ENCODE data around the gene RAPGEF4. TPM values are rescaled to one million over a fixed set of nuclear protein-coding genes. Genes with fewer than 3 reads are reported as not detected.
"Not testable (repeated sequence)": the region's sequence is repeated elsewhere in the genome, so short reads cannot be mapped to it uniquely, and the experiment has no call there.

RAPGEF4 gene
- total RNA-seq, 3 donors from 2014 or later = 1.2 to 2.8 (median 2.2) TPM

GRCh38 chr2:172791953-172792352 is 56.3 kb downstream of the RAPGEF4 start:
- DNase-seq (no peak), ATAC-seq (no peak)
- Histone ChIP-seq H3K36me3 (ENCODE audit: low read depth) (no peaks in the 10 kb centered on the region), H3K4me3 (no peak overlapping the region), H3K4me1 (ENCODE audit: low read depth) (no peaks in the 10 kb centered on the region), H3K9me3 (no peaks in the 10 kb centered on the region)
- no peak for TF ChIP-seq CTCF (IDR thresholded peaks at IDR 0.05)
- intact Hi-C loops (cut with DNase I, micrococcal nuclease) = no loop called here

GRCh38 chr2:172792711-172793110 is 57.1 kb downstream of the RAPGEF4 start:
- no peak for DNase-seq

GRCh38 chr2:172803308-172803707 is 67.7 kb downstream of the RAPGEF4 start:
- not testable (repeated sequence) for H3K4me1 ChIP-seq (ENCODE audit: low read depth)
- intact Hi-C loops (cut with DNase I, micrococcal nuclease) = loop anchor here (10.0 kb wide), 1 partner anchor 131 kb away; no protein-coding TSS in a partner anchor

More at GRCh38 chr2:172792711-172793110, 57.1 kb downstream of the RAPGEF4 start:
- intact Hi-C loops (cut with DNase I, micrococcal nuclease) = no loop called here
- no peak for TF ChIP-seq CTCF (IDR thresholded peaks at IDR 0.05)
- Histone ChIP-seq H3K4me1 (ENCODE audit: low read depth) (no peaks in the 10 kb centered on the region), H3K36me3 (ENCODE audit: low read depth) (no peaks in the 10 kb centered on the region), H3K9me3 (no peaks in the 10 kb centered on the region), H3K4me3 (no peak overlapping the region)
- no peak for ATAC-seq

DNA sequence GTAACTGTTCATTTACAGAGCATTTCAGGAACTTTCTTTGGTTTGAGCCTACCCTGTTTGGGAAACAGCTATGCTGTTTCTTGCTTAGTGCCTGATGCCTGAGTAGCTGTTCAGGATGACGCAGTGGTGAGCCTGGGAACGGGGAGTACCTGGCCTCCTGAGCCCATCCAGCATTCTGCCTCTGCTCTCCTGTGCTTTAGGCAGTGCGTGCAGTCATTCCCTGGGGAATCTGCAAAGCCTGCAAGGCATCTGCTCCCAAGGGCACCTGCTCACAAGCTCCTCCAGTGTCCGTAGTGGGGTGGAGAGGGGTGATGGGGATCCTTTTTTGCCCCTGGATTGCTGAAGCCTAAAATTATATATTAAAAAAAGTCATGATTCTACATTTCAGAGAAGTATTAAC is 68.8 kb downstream of the RAPGEF4 start:
- Histone ChIP-seq H3K36me3 (ENCODE audit: low read depth) (no peaks in the 10 kb centered on the region), H3K9me3 (peaks cover 10% of the 10 kb centered on the region), H3K4me1 (ENCODE audit: low read depth) (peaks cover 3% of the 10 kb centered on the region), H3K4me3 (no peak overlapping the region)
- no peak for TF ChIP-seq CTCF (IDR thresholded peaks at IDR 0.05)
- ATAC-seq (no peak), DNase-seq (no peak)
- intact Hi-C loops (cut with DNase I, micrococcal nuclease) = loop anchor here (10.0 kb wide), 1 partner anchor 130 kb away; no protein-coding TSS in a partner anchor

More at GRCh38 chr2:172803308-172803707, 67.7 kb downstream of the RAPGEF4 start:
- H3K36me3 ChIP-seq (ENCODE audit: low read depth); H3K9me3 ChIP-seq; DNase-seq; ATAC-seq; H3K4me3 ChIP-seq: not testable (repeated sequence)

DNA sequence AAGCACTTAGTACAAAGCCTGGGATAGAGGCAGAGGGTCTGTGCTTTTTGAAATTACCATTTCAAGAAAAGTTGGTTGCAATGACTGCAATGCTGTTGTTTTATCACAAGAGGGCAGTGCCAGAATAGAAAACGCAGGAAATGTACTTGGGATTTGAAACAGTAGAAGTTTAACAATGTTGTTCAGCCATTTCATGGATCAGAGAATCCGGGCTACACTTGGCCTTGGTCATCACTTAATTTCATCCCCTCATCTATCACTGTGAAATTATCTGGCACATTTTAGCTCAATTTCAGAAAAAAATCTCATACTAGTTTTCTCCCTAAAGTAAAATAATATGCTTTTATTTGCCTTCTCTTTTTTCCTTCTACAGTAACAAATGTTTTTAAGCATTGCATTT is 70.8 kb downstream of the RAPGEF4 start:
- Histone ChIP-seq H3K4me1 (ENCODE audit: low read depth) (peaks cover 3% of the 10 kb centered on the region), H3K36me3 (ENCODE audit: low read depth) (no peaks in the 10 kb centered on the region), H3K4me3 (no peak overlapping the region), H3K9me3 (peaks cover 10% of the 10 kb centered on the region)
- intact Hi-C loops (cut with DNase I, micrococcal nuclease) = loop anchor here (10.0 kb wide), 1 partner anchor 128 kb away; no protein-coding TSS in a partner anchor
- TF ChIP-seq CTCF (IDR thresholded peaks at IDR 0.05) = peak; percentile 51
- DNase-seq (peak in 1 of 3 donors; percentile 14), ATAC-seq (peak; percentile 67)

DNA sequence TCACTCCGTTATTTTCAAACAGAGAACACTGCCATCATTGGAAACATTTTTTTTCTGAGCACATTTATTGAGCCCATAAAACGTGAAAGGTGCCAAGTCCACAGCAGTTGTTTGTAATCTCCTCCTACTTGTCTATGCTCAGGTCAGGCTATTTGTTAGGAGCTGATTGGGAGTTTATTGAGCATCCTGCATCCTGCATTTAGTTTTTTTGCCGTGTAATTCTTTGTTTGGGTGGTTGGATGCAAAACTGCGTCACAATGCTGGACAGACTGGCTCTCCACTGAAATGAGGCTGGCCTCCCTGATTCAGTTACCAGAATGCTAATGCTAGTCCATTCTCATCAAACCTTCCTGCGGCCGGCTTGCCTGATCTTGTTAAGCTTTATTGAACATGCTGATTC is 71.4 kb downstream of the RAPGEF4 start:
- peaks cover 10% of the 10 kb centered on the region for H3K9me3 ChIP-seq
- no peaks in the 10 kb centered on the region for H3K36me3 ChIP-seq (ENCODE audit: low read depth)
- H3K4me1 ChIP-seq (ENCODE audit: low read depth) = peaks cover 3% of the 10 kb centered on the region
- TF ChIP-seq CTCF (IDR thresholded peaks at IDR 0.05) = no peak
- DNase-seq = peak in 1 of 3 donors; percentile 45
- intact Hi-C loops (cut with DNase I, micrococcal nuclease) = loop anchor here (10.0 kb wide), 1 partner anchor 128 kb away; no protein-coding TSS in a partner anchor
- no peak overlapping the region for H3K4me3 ChIP-seq
- ATAC-seq = peak; percentile 75

Data from mucosa of descending colon (tissue), 3 donors.